AG09309 (cell line): ENCODE measurements around the gene DENND5A.
A peak's percentile ranks its signal among the peaks of the same experiment; 100 is the strongest.

ENCODE experiments used
- DNase-seq: peaks from one replicate; pipeline ENCODE4 v3.0.0-alpha.2; 2010; ENCODE audit warnings: low read depth
- H3K4me3 ChIP-seq: 2 replicates; pipeline ENCODE4 v1.5.1; 2011; ENCODE audit warnings: mild to moderate bottlenecking, low read depth, low read length, moderate library complexity; ENCODE audit not compliant: control insufficient read depth
- TF ChIP-seq, protein P1 (sequence below): IDR thresholded peaks from 2 replicates; pipeline ENCODE4 v1.5.1; 2011; ENCODE audit warnings: mild to moderate bottlenecking, low read depth, low read length, inconsistent platforms; ENCODE audit not compliant: insufficient read depth, control insufficient read depth; ENCODE audit errors: missing control alignments

The DENND5A gene

DNA sequence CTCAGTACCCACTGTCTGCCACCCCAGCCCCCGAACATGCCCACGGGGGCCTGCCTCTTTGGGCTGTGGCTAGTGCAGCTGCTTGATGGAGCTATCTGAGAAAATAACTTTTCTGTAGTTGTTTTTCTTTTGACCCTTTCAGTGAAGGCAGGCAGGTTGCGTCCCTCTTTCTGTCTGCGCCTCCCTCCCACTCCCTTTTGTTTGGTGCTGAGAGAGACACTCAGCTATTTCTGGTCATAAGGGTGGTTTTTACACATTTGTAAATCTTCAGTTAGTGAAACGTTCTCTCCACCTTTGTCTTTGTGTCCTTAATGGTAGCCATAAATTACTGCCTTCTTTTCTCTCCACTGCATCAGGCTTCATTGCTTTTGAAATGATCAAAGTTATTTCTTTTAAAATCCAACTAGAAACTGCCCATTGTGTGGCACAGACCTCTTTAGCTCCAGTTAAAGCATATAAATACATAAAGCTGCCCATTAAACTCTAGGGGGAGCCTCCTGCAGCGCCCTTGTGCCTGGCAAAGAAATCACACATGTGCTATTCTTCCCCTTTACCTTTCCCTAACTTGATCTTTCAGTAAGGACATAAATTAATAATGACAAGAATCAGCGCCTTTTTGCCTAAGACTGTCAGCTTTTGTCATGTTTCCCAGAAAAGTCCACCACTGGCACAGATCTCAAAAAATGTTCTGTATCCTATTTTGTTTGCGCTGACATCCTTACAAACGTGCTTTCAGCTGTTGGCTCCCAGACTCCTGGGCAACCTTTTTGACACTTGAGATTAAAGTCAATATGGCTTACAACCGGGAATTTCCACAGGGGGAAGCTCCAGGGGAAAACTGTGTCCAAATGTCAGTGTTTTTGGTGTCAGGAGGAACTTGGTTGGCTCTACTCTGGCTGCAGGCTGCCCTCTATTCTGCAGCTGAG lies 172.0 kb downstream of the DENND5A start:
- H3K4me3 ChIP-seq = no peak overlapping the region
- no peak for DNase-seq
- TF ChIP-seq, protein P1, sequence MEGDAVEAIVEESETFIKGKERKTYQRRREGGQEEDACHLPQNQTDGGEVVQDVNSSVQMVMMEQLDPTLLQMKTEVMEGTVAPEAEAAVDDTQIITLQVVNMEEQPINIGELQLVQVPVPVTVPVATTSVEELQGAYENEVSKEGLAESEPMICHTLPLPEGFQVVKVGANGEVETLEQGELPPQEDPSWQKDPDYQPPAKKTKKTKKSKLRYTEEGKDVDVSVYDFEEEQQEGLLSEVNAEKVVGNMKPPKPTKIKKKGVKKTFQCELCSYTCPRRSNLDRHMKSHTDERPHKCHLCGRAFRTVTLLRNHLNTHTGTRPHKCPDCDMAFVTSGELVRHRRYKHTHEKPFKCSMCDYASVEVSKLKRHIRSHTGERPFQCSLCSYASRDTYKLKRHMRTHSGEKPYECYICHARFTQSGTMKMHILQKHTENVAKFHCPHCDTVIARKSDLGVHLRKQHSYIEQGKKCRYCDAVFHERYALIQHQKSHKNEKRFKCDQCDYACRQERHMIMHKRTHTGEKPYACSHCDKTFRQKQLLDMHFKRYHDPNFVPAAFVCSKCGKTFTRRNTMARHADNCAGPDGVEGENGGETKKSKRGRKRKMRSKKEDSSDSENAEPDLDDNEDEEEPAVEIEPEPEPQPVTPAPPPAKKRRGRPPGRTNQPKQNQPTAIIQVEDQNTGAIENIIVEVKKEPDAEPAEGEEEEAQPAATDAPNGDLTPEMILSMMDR = peak; percentile 31

DNA sequence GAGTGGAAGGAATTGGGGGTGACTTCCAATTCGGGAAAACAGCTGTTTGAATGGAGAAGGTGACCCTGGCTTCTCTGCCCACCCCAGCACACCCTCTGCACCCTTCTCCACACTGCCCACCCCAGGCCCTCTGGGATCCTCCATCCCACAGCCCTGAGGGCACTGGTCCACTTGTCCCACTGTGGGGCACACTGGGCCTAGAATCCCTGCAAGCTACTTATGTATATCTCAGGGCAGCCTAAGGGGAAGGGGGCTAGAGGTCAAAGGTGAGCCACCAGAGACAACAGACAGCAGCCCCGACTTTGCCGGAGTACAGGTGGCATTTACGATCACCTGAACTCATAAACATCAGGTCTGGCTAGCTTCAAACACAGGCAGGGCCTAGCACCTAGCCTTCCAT lies 173.1 kb downstream of the DENND5A start:
- H3K4me3 ChIP-seq = peak overlapping the region; percentile 21
- TF ChIP-seq, protein P1 = no peak
- DNase-seq = no peak

DNA sequence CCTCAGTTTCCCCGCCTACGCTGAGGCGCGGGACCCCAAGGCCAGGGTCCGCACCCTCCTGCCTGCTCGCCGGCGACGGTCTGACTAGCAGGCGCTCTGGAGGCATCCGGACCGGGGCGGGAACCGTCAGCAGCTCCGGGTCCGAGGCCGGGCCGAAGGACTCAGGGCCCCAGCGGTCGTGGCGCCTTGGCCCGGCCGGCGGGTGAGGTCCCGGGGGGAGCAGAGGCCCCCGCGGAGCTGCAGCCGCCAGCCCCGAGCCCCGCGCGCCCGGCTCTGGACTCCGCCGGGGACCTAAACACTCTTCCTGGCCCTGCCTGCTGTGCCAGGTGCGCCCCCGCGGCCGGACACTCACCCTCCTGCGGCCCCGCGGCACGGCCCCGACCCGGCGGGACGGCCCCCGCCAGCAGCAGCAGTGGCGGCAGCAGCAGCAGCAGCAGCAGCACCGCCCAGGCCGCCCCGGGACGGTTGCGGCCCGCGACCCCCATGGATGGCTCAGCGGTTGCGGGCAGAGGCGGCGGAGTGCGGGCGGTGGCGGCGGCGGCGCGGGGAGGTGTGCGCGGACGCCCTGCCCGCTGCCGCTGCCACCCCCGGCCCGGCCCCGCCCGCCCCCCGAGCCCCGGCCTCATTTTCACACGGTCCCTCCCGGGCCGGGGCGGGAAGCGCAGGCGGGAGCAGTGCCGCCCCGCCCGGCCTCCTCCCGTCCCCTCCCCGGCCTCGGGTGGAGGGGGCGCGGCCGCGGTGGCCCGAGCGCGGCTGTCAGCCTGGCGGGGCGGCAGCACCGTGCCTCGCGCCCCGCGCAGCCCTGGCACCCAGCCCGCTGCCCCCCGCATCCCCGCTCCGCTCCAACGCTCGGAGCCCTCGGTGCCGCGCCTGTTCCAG lies 173.9 kb downstream of the DENND5A start, which contains the start of gene SCUBE2:
SCUBE2 (minus strand) TSS at position 556 of the 879 bp plus-strand sequence; CDS start at position 485, 71 bp downstream.
- no peak for DNase-seq
- H3K4me3 ChIP-seq = peak within 1 kb of the TSS; percentile 43
- TF ChIP-seq, protein P1 = no peak

DNA sequence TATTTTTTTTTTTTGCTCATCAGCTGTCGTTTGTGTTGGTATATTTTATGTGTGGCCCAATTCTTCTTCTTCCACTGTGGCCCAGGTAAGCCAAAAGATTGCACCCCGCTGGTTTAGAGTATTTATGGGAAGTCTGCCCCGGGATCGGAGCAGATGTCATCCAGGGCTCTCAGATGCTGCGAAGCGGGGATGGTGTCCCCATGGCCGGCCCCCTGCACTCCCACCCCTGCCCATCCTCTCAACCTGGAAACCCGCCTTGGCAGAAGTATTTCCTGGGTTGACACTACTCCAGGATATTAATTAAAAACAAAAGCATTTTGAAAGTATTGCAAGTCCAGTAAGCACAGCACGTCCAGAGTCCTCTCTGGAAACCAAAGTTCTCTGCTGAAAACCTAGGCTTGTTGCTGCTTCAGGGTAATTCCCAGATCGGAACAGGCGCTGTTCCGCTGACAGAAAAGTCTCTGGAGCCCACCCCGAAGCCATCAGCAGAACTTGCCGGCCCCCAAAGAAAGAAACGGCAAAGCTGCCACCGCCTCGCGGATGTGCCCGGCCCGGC lies 174.6 kb downstream of the DENND5A start:
- DNase-seq = no peak
- peak overlapping the region; percentile 43 for H3K4me3 ChIP-seq
- TF ChIP-seq, protein P1 = no peak

DNA sequence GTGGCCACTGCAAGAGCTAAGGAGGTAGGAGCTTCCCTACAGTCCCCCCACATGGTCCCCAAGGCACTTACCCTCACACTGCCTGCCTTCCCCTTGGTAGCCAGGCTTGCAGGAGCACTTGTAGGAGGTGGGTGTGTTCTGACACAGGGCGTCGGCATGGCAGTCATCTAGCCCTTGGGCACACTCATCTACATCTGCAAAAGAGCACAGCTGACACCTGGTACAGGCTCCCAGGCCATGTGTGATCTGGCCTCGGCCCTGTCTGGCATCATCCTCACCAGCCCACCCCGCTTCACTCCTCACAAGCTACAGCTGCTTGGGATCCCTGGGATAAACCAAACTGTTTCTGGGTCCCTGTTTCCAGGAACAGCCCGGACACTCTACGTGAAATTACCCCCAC lies 175.5 kb downstream of the DENND5A start:
- TF ChIP-seq, protein P1 = no peak
- DNase-seq = no peak
- H3K4me3 ChIP-seq = no peak overlapping the region

DNA sequence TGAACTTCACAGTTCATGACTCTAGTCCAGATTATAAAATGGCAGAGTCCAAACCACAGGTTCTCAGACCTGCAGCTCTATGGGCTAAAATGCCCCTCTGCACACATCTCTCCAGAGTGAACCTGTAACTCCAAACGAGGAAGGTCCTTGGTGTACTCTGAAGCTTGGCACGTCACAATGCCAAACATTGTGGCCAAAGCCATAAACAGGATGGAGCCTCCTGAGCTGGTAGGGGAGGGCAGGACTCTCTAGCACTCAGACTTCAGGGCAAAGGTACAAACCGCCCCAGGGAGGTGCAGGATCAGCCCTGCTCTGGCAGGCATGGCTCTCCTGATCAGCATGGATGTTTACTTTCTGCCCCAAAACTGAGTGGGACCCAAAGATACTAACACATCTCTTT lies 176.1 kb downstream of the DENND5A start:
- TF ChIP-seq, protein P1 = no peak
- no peak overlapping the region for H3K4me3 ChIP-seq
- no peak for DNase-seq
